ENCODE measurements around the gene RPRD1B. TPM values are rescaled to one million over a fixed set of nuclear protein-coding genes. Genes with fewer than 3 reads are reported as not detected.

RPRD1B gene
- total and polyA plus RNA-seq, 2 of the 13 experiments (the other 11 are each of a cell fraction or from before 2014, with no cell fraction given): 31.1 to 41.5 TPM

DNA sequence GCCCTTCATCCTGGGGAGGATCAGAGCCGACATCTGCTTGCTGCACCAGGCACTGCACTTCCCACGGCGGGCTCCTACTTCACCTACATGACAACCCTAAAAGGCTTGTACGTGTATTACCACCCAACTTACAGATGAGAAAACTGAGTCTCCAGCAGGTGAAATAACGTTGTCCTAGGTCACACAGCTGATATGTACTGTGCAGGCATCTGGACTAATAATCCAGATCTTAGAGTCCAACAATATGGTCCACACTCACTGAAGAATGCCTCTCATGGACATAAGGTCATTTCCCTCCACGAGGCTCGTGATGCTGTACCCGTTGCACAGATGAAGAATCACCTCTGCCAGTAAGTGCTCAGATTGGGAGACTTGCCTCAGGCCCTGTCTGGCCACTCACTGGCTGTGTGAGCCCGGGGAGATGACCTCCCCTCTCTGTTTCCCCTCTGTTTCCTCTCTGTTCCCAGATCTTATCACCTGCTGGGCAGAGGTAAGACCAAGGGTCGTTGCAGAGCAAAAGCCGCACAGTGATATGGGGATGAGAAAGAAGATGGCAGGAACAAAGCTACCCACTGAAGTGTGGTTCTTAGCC, 99.5 kb downstream of the RPRD1B start (continued):
- TF ChIP-seq, protein P1, sequence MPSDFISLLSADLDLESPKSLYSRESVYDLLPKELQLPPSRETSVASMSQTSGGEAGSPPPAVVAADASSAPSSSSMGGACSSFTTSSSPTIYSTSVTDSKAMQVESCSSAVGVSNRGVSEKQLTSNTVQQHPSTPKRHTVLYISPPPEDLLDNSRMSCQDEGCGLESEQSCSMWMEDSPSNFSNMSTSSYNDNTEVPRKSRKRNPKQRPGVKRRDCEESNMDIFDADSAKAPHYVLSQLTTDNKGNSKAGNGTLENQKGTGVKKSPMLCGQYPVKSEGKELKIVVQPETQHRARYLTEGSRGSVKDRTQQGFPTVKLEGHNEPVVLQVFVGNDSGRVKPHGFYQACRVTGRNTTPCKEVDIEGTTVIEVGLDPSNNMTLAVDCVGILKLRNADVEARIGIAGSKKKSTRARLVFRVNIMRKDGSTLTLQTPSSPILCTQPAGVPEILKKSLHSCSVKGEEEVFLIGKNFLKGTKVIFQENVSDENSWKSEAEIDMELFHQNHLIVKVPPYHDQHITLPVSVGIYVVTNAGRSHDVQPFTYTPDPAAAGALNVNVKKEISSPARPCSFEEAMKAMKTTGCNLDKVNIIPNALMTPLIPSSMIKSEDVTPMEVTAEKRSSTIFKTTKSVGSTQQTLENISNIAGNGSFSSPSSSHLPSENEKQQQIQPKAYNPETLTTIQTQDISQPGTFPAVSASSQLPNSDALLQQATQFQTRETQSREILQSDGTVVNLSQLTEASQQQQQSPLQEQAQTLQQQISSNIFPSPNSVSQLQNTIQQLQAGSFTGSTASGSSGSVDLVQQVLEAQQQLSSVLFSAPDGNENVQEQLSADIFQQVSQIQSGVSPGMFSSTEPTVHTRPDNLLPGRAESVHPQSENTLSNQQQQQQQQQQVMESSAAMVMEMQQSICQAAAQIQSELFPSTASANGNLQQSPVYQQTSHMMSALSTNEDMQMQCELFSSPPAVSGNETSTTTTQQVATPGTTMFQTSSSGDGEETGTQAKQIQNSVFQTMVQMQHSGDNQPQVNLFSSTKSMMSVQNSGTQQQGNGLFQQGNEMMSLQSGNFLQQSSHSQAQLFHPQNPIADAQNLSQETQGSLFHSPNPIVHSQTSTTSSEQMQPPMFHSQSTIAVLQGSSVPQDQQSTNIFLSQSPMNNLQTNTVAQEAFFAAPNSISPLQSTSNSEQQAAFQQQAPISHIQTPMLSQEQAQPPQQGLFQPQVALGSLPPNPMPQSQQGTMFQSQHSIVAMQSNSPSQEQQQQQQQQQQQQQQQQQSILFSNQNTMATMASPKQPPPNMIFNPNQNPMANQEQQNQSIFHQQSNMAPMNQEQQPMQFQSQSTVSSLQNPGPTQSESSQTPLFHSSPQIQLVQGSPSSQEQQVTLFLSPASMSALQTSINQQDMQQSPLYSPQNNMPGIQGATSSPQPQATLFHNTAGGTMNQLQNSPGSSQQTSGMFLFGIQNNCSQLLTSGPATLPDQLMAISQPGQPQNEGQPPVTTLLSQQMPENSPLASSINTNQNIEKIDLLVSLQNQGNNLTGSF (CRISPR knock-in tag; IDR thresholded peaks at IDR 0.05): no peak
- TF ChIP-seq, protein P2, sequence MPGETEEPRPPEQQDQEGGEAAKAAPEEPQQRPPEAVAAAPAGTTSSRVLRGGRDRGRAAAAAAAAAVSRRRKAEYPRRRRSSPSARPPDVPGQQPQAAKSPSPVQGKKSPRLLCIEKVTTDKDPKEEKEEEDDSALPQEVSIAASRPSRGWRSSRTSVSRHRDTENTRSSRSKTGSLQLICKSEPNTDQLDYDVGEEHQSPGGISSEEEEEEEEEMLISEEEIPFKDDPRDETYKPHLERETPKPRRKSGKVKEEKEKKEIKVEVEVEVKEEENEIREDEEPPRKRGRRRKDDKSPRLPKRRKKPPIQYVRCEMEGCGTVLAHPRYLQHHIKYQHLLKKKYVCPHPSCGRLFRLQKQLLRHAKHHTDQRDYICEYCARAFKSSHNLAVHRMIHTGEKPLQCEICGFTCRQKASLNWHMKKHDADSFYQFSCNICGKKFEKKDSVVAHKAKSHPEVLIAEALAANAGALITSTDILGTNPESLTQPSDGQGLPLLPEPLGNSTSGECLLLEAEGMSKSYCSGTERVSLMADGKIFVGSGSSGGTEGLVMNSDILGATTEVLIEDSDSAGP (CRISPR knock-in tag; IDR thresholded peaks at IDR 0.05; ENCODE audit: borderline replicate concordance): 0 out of 2 replicates have a peak, but pooled peaks have one; percentile 22
- no peak for TF ChIP-seq SRSF9 (IDR thresholded peaks at IDR 0.05; ENCODE audit: borderline replicate concordance, insufficient read depth, low read depth, low read length, poor library complexity, severe bottlenecking)
- peak; percentile 91 for TF ChIP-seq ZNF629 (CRISPR knock-in tag; conservative IDR thresholded peaks at IDR 0.05)
- no peak for TF ChIP-seq CBX2 (IDR thresholded peaks at IDR 0.05; ENCODE audit: low read depth, low read length)
- TF ChIP-seq CBX2 (CRISPR knock-in tag; IDR thresholded peaks at IDR 0.05; ENCODE audit: low read depth): no peak
- TF ChIP-seq, protein P3, sequence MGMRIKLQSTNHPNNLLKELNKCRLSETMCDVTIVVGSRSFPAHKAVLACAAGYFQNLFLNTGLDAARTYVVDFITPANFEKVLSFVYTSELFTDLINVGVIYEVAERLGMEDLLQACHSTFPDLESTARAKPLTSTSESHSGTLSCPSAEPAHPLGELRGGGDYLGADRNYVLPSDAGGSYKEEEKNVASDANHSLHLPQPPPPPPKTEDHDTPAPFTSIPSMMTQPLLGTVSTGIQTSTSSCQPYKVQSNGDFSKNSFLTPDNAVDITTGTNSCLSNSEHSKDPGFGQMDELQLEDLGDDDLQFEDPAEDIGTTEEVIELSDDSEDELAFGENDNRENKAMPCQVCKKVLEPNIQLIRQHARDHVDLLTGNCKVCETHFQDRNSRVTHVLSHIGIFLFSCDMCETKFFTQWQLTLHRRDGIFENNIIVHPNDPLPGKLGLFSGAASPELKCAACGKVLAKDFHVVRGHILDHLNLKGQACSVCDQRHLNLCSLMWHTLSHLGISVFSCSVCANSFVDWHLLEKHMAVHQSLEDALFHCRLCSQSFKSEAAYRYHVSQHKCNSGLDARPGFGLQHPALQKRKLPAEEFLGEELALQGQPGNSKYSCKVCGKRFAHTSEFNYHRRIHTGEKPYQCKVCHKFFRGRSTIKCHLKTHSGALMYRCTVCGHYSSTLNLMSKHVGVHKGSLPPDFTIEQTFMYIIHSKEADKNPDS (CRISPR knock-in tag; IDR thresholded peaks at IDR 0.05): no peak
- TF ChIP-seq MEIS2 (CRISPR knock-in tag; IDR thresholded peaks at IDR 0.05): no peak
- peak; percentile 74; the same call in 1 of the 2 replicates for TF ChIP-seq ZMYM3 (CRISPR knock-in tag; IDR thresholded peaks at IDR 0.05)
- TF ChIP-seq, protein P4, sequence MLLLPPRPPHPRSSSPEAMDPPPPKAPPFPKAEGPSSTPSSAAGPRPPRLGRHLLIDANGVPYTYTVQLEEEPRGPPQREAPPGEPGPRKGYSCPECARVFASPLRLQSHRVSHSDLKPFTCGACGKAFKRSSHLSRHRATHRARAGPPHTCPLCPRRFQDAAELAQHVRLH (CRISPR knock-in tag; IDR thresholded peaks at IDR 0.05; ENCODE audit: borderline replicate concordance, low read depth): no peak
- TF ChIP-seq, protein P5, sequence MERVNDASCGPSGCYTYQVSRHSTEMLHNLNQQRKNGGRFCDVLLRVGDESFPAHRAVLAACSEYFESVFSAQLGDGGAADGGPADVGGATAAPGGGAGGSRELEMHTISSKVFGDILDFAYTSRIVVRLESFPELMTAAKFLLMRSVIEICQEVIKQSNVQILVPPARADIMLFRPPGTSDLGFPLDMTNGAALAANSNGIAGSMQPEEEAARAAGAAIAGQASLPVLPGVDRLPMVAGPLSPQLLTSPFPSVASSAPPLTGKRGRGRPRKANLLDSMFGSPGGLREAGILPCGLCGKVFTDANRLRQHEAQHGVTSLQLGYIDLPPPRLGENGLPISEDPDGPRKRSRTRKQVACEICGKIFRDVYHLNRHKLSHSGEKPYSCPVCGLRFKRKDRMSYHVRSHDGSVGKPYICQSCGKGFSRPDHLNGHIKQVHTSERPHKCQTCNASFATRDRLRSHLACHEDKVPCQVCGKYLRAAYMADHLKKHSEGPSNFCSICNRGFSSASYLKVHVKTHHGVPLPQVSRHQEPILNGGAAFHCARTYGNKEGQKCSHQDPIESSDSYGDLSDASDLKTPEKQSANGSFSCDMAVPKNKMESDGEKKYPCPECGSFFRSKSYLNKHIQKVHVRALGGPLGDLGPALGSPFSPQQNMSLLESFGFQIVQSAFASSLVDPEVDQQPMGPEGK (CRISPR knock-in tag; IDR thresholded peaks at IDR 0.05): no peak
- TF ChIP-seq SRY (CRISPR knock-in tag; IDR thresholded peaks at IDR 0.05): 0 out of 2 replicates have a peak, but pooled peaks have one; percentile 39
- TF ChIP-seq SATB2 (CRISPR knock-in tag; IDR thresholded peaks at IDR 0.05): no peak
- no peak for TF ChIP-seq TRIM24 (CRISPR knock-in tag; IDR thresholded peaks at IDR 0.05)
- TF ChIP-seq ZNF30 (CRISPR knock-in tag; IDR thresholded peaks at IDR 0.05): no peak
